Activated T-helper 9 cell treated with anti-CD3 and anti-CD28 coated beads, Interleukin-2, amount 50 U/mL, for 16 hours (primary cell): ENCODE data around the gene CSAD.
"Not testable (repeated sequence)": the region's sequence is repeated elsewhere in the genome, so short reads cannot be mapped to it uniquely, and the experiment has no call there.

Source experiments
- DNase-seq: peaks from one replicate; pipeline ENCODE4 v3.0.0-alpha.2; 2020; ENCODE audit warnings: low read depth

The CSAD gene

GRCh38 chr12:53145383-53146260, 35.1 kb downstream of the CSAD start:
- DNase-seq: no peak

GRCh38 chr12:53143355-53143754, 37.4 kb downstream of the CSAD start:
- no peak for DNase-seq

- no peak for DNase-seq
These were observed 47.0 kb downstream of the CSAD start for GRCh38 chr12:53133722-53134121.

- DNase-seq: no peak
These were observed 48.9 kb downstream of the CSAD start for GRCh38 chr12:53131844-53132243.

GRCh38 chr12:53128780-53129569, 51.8 kb downstream of the CSAD start:
- DNase-seq: no peak

- no peak for DNase-seq
These were observed 53.6 kb downstream of the CSAD start for GRCh38 chr12:53127169-53127568.

GRCh38 chr12:53124352-53124723, 56.4 kb downstream of the CSAD start:
- no peak for DNase-seq

GRCh38 chr12:53123578-53124351, 57.0 kb downstream of the CSAD start:
- no peak for DNase-seq

- no peak for DNase-seq
These were observed 57.7 kb downstream of the CSAD start for GRCh38 chr12:53122961-53123468.

GRCh38 chr12:53120685-53121525, 59.8 kb downstream of the CSAD start:
- DNase-seq: no peak

- DNase-seq: no peak
These were observed 61.9 kb downstream of the CSAD start for GRCh38 chr12:53118751-53119300.

GRCh38 chr12:53115891-53116648, 64.7 kb downstream of the CSAD start:
- DNase-seq: no peak

GRCh38 chr12:53115112-53115890, 65.4 kb downstream of the CSAD start:
- DNase-seq: no peak

- DNase-seq: no peak
These were observed 66.8 kb downstream of the CSAD start for GRCh38 chr12:53113951-53114350.

GRCh38 chr12:53113136-53113705, 67.5 kb downstream of the CSAD start:
- no peak for DNase-seq

GRCh38 chr12:53112431-53112830, 68.3 kb downstream of the CSAD start:
- DNase-seq: not testable (repeated sequence)
